Epithelial cell of esophagus (primary cell): Measurements from ENCODE around the gene DDX50.

ENCODE experiments used
- DNase-seq: peaks from one replicate; pipeline ENCODE4 v3.0.0; 2010; ENCODE audit warnings: low read depth
- H3K4me3 ChIP-seq: 2 replicates; pipeline ENCODE4 v1.5.1; 2011; ENCODE audit warnings: mild to moderate bottlenecking, low read length, control low read depth
- CTCF ChIP-seq: IDR thresholded peaks from 2 replicates; pipeline ENCODE4 v1.5.1; 2011; ENCODE audit warnings: low read depth, mild to moderate bottlenecking, low read length, control low read depth, inconsistent platforms; ENCODE audit not compliant: insufficient read depth; ENCODE audit errors: missing control alignments

DDX50 gene

GRCh38 chr10:68950598-68950997, 49.5 kb downstream of the DDX50 start:
- no peak for TF ChIP-seq CTCF
- DNase-seq, result no peak
- H3K4me3 ChIP-seq, result no peak overlapping the region

- peak overlapping the region; percentile 97 for H3K4me3 ChIP-seq
Observed at GRCh38 chr10:68954904-68955303, 53.8 kb downstream of the DDX50 start.

GRCh38 chr10:68955355-68955831, 54.3 kb downstream of the DDX50 start:
- no peak for DNase-seq
- peak overlapping the region; percentile 97 for H3K4me3 ChIP-seq
- no peak for TF ChIP-seq CTCF

More at GRCh38 chr10:68954904-68955303, 53.8 kb downstream of the DDX50 start:
- DNase-seq, result no peak
- no peak for TF ChIP-seq CTCF

- TF ChIP-seq CTCF, result peak; percentile 68
- peak; percentile 96 for DNase-seq
- peak within 1 kb of the TSS; percentile 97 for H3K4me3 ChIP-seq
Observed at GRCh38 chr10:68955832-68956532, 54.9 kb downstream of the DDX50 start, which contains the start of gene DDX21. Gene DDX21 (plus strand): TSS chr10:68956170. CDS start chr10:68956226, 56 bp downstream.

GRCh38 chr10:68957284-68957615, 56.1 kb downstream of the DDX50 start:
- peak overlapping the region; percentile 97 for H3K4me3 ChIP-seq

GRCh38 chr10:68957654-68958053, 56.5 kb downstream of the DDX50 start:
- peak overlapping the region; percentile 97 for H3K4me3 ChIP-seq
- no peak for DNase-seq
- TF ChIP-seq CTCF, result no peak

More at GRCh38 chr10:68957284-68957615, 56.1 kb downstream of the DDX50 start:
- TF ChIP-seq CTCF, result no peak
- peak; percentile 2 for DNase-seq

- no peak for TF ChIP-seq CTCF
- H3K4me3 ChIP-seq, result no peak overlapping the region
- no peak for DNase-seq
Observed at GRCh38 chr10:68959695-68960527, 58.8 kb downstream of the DDX50 start.
